Activated CD4-positive, alpha-beta T cell treated with anti-CD3 and anti-CD28 coated beads, Interleukin-2, amount 50 U/mL, for 16 hours (primary cell): ENCODE measurements around the gene PSG1.

Experiments used
- DNase-seq: peaks from one replicate; pipeline ENCODE4 v3.0.0-alpha.2; 2020

PSG1 gene

DNA sequence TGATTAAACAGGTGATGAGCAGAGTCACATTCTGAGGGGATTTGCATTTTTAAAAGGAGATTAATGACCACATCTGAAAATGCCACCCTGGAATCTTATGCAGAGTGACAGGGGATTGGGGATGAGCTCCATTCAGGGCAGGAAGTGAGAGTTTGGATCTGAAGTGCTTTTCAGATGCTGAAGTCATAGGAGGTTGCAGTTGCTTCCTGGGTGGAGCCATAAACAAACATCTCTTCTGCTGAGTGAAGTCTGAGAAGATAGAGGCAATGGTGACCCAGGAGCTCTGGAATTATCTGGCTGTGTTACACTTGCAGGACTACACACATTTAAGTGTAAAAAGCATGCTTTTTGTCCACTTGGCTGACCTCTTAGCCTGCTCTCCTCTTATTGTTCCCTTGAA lies 62.6 kb downstream of the PSG1 start:
- DNase-seq, result no peak
